NCI-H2171 (cell line): ENCODE data around the gene FXR2.

Experiments used
- DNase-seq: peaks from one replicate; lab custom pipeline; 2025; lab: John Stamatoyannopoulos, UW

Gene FXR2

DNA sequence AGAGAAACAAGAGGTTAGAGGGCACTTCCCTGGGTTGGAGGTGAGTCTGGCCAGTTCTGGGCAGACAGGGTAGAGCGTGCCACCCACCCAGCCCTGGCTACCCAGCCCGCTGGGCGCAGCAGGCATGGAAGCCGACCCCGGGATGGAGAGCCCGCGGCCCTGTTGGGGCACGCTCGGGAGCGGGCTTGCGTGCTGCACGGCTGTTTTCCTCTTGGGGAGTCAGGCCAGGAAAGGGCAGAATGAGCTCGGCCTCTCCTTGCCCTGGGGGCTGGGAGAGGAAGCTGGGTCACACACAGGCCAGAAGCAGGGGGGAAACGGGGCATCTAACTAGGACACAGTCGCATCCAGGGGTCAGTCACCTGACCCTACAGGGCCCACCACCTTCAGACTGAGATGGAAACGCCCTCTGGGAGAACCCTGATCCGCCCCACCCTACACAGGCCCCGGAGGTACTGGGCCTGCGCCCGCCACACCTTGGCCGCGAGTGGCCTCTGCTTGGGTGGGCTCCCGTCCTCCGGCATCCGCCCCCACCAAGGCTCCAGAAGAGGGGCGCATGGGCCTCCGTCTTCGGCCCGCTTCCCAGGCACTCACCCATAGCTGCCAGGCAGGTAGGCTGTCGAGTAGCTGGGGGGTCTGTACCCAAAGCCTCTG is 26.0 kb downstream of the FXR2 start:
- DNase-seq = no peak

DNA sequence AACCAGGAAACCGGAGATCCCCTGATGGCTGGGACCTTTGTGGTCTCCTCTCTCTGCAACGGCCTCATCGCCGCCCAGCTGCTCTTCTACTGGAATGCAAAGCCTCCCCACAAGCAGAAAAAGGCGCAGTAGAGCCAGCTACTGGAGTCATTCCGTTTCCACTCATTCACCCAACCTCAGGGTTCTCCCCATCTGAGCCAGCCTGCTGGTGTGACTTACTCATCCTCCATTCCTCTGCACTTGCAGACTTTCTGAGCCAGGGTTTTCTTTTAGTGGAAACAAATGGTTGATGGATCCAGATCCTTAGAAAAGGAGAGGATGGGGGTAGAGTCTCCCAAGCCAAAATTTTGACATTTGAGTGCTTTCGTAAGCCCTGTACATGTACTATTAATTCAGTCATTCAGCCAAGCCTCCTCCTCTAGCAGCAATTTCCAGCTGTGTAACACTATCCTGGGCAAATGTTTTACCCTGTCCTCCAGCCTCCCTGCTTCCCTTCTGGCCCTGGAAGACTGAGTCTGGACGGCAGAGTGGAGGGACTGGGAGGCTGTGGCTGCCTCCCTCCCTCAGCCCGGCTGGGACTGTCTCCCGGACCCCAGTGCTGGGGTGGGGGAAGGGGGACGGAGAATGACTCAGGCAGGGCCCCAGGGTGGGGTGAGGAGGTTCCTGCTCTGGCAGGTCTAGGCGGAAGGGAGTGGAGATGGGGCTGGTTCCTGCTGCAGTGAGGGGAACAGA is 27.1 kb downstream of the FXR2 start:
- DNase-seq = no peak

DNA sequence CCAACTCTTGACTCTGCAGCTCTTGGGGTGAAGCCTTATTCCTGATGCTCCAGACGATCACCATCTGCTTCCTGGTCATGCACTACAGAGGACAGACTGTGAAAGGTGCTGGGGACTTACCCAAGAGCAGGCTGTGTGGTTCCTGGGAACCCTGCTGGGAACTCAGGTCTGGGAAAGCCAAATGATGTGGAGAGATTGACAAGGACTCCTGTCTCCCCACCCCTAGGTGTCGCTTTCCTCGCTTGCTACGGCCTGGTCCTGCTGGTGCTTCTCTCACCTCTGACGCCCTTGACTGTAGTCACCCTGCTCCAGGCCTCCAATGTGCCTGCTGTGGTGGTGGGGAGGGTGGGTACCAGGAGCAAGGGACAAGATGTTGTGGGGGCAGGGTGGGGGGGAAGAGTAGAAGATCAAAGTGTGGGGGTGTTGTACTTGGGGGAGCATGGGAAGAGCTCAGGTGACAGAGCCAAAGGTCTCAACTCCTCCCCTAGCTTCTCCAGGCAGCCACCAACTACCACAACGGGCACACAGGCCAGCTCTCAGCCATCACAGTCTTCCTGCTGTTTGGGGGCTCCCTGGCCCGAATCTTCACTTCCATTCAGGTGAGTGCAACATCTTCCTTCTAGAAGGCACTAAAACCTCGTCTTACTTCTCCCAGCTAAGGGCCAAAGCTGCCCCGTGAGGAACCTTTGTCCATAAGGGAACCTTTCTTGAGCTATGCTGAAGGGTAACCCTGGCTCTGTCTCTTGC is 27.9 kb downstream of the FXR2 start:
- DNase-seq = no peak

DNA sequence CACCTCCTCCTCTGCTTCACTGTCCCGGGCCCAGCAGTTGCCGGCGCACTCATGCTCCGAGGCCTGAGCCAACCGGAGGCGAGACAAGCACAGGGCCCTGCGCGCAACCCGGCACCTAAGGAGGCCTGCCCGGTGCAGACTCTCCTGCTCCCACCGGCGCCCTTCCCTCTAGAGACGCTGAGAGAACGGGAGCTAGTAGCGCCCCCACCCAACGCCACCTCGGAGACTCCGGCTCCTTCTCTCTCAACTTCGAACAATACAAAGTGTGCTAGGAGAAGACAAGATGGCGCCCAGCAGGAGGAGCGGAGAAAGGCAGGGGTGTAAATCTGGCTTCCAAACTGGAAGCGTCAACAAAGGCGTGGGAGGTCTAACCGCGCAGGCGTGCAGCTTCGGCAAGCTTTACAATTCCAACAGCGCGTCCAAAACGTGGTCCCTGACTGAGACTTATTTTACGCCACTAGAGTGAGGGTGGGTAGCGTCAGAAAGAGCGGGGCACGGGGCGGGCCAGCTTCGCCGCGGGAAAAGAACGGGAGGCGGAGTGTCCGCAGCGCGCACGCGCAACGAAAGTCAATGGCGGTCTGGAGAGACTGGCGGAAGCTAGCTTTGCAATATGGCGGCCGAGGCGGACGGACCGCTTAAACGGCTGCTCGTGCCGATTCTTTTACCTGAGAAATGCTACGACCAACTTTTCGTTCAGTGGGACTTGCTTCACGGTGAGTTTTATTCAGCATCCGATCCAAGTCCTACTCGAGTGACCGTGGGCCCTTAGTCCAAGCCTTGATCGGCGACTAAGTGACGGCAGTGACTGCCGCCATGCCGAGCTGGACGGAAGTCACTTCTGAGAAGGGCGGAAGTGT is 31.2 kb downstream of the FXR2 start, which contains the start of gene MPDU1:
Gene MPDU1, plus strand, starts transcription at position 600 of the 857 bp plus-strand sequence. Its CDS starts 11 bp downstream, at position 611.
- DNase-seq = peak; percentile 95

DNA sequence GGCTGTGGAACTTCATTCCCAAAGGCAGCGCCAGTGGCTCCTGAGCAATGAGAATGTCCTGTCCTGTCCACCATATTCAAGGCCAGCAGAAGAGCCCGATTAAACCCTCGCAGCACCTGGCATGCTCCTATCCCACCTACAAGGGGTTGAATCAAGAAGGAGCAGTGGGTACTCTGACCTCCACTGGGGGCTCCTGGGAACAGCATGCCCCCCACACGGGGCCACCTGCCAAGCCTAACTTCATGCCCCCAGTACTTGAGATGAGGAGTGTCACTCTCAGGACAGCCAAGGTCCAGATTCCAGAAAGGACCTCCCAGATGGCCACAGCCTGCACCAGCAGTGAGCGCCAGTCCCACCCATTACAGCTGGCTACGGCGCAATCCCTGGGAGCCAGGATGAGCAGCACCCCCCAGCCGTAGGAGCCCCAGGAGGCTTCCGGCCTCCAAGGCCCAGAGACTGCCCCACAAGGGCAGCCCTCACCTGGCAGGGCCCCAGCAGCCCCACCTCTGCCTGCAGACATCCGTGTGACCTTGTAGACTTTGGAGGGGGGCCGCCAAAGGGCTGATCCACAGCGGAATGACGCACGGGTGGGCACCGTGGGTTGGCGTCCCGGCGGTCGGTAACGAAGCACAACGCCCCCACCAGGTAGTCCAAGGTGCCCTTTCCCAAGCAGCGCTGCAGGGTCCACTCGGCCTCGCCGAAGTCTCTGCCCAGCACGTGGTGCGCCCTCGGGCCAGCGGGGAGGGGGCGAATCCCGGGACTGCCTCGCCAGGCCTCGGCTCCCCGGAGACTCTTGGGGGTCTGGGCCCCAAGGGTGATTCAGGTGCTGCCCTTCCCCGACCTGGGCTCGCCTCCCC is 32.1 kb downstream of the FXR2 start:
- DNase-seq = no peak

DNA sequence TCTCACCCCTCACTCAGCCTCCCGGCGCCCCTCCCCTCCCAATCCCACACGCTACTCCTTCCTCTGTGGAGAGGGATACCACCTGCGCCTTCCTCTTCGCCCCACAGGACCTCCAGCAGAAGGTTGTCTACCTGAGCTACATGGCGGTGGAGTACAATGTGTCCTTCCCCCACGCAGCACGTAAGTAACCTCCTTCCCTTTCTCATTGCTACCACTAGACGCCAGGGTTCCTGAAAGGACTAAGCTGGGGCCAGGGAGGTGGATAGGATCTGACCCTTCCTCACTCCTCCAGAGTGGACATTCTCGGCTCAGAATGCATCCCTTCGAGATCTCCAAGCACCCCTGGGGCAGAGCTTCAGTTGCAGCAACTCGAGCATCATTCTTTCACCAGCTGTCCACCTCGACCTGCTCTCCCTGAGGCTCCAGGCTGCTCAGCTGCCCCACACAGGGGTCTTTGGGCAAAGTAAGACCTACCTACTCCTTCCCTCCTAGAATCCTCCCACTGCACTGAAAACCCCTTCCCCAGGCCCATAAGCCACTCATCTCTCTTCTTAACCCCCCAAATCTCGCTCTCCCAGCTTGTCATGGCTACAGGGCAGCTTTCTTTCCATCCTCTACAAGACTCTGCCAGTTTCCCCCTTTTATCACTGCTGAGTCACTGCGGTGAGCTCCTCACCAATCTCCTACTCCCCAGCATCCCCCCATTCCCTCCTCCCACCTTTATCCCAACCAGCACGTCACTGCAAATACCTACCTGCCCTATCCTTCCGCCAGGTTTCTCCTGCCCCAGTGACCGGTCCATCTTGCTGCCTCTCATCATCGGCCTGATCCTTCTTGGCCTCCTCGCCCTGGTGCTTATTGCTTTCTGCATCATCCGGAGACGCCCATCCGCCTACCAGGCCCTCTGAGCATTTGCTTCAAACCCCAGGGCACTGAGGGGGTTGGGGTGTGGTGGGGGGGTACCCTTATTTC is 33.8 kb downstream of the FXR2 start:
- DNase-seq = no peak

DNA sequence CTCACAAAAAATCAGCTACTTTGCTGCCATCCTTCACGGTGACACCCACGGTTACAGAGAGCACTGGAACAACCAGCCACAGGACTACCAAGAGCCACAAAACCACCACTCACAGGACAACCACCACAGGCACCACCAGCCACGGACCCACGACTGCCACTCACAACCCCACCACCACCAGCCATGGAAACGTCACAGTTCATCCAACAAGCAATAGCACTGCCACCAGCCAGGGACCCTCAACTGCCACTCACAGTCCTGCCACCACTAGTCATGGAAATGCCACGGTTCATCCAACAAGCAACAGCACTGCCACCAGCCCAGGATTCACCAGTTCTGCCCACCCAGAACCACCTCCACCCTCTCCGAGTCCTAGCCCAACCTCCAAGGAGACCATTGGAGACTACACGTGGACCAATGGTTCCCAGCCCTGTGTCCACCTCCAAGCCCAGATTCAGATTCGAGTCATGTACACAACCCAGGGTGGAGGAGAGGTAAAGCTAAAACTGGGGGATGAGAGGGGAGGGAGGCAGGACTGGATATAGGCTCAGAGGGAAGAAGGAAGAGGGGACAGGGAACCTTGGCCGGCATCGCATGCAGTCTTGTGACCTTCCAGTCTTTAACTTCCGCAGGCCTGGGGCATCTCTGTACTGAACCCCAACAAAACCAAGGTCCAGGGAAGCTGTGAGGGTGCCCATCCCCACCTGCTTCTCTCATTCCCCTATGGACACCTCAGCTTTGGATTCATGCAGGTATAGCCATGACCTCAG is 34.7 kb downstream of the FXR2 start:
- DNase-seq = no peak

DNA sequence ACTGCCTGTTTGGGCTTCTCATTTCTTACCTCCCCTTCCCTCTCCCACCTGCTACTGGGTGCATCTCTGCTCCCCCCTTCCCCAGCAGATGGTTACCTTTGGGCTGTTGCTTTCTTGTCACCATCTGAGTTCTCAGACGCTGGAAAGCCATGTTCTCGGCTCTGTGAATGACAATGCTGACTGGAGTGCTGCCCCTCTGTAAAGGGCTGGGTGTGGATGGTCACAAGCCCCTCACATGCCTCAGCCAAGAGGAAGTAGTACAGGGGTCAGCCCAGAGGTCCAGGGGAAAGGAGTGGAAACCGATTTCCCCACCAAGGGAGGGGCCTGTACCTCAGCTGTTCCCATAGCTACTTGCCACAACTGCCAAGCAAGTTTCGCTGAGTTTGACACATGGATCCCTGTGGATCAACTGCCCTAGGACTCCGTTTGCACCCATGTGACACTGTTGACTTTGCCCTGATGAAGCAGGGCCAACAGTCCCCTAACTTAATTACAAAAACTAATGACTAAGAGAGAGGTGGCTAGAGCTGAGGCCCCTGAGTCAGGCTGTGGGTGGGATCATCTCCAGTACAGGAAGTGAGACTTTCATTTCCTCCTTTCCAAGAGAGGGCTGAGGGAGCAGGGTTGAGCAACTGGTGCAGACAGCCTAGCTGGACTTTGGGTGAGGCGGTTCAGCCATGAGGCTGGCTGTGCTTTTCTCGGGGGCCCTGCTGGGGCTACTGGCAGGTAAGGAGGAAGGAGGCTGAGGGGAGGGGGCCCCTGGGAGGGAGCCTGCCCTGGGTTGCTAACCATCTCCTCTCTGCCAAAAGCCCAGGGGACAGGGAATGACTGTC is 35.5 kb downstream of the FXR2 start, which contains the start of gene CD68:
Gene CD68, plus strand, starts transcription at position 638 of the 833 bp plus-strand sequence. Its CDS starts 40 bp downstream, at position 678.
- no peak for DNase-seq

DNA sequence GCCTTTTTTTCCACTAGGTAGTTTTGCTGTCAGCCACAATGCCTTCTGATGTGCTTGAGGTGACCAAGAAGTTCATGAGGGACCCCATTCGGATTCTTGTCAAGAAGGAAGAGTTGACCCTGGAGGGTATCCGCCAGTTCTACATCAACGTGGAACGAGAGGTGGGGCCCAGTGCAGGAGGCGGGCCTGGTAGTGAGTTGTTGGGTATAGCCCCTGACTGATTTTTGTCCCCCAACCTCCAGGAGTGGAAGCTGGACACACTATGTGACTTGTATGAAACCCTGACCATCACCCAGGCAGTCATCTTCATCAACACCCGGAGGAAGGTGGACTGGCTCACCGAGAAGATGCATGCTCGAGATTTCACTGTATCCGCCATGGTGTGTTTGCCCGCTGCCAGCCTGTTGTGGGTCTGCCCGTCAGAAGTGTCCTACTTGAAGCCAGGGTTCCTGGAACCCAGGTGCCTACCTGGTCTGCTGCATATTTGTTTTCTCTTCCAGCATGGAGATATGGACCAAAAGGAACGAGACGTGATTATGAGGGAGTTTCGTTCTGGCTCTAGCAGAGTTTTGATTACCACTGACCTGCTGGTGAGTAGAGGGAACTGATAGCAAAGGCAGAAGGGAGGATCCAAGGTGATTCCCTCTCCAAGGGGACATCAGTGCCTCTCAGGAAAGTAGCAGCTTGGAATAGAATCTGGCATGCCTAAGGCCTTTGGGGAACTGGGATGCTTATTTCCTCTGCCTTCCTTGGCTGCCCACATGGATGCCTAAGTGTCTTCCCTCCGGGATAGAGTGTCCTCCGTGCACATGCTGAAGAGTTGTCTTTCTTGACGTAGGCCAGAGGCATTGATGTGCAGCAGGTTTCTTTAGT is 37.1 kb downstream of the FXR2 start:
- no peak for DNase-seq

DNA sequence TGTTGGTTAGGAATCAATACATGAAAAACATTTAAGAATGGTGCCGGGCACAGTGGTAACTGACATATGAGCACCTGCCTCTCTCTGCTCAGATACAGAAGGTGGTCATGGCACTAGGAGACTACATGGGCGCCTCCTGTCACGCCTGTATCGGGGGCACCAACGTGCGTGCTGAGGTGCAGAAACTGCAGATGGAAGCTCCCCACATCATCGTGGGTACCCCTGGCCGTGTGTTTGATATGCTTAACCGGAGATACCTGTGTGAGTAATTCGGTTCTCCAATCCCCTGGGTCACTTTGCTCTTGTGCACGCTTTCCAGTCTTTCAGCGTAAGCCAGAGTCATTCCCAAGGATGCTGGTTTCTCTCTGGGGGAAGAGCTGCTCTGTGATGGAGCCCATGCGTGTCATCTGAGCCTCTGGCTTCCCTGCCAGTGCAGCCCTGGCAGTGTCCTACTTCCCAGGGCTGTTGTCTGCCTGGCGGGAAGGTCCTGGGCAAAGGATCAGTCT is 38.2 kb downstream of the FXR2 start:
- DNase-seq = no peak

DNA sequence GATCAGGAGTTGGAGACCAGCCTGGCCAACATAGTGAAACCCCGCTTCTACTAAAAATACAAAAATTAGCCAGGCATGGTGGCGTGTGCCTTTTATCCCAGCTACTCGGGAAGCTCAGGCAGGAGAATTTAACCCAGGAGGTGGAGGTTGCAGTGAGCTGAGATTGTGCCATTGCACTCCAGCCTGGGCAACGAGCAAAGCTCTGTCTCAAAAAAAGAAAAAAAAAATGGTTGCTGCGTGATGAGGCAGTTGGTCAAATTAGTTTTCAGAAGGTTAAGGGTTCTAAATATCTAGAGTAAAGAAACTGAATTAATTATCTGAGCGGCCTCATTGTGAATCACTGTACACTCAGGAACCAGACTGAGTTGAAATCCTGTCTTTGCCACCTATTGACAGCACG is 38.7 kb downstream of the FXR2 start:
- DNase-seq = no peak

DNA sequence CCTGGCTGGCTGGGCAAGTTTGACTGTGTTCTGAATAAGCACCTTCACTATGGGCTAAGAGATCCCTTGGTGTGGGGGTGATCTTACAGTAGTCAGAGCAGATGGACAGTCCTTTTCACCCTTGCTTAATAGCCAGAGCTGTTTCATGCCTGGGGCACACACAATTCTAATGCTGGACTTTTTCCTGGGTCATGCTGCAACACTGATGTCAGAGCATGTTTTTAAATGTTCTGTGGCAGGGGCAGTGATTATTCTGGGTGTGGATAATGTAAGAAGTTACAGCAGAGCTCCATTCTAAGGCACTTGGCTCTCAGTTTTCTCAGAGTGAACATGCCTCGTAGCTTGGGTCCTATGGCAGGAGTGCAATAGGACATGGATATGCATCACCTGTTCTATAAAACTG is 39.2 kb downstream of the FXR2 start:
- no peak for DNase-seq

DNA sequence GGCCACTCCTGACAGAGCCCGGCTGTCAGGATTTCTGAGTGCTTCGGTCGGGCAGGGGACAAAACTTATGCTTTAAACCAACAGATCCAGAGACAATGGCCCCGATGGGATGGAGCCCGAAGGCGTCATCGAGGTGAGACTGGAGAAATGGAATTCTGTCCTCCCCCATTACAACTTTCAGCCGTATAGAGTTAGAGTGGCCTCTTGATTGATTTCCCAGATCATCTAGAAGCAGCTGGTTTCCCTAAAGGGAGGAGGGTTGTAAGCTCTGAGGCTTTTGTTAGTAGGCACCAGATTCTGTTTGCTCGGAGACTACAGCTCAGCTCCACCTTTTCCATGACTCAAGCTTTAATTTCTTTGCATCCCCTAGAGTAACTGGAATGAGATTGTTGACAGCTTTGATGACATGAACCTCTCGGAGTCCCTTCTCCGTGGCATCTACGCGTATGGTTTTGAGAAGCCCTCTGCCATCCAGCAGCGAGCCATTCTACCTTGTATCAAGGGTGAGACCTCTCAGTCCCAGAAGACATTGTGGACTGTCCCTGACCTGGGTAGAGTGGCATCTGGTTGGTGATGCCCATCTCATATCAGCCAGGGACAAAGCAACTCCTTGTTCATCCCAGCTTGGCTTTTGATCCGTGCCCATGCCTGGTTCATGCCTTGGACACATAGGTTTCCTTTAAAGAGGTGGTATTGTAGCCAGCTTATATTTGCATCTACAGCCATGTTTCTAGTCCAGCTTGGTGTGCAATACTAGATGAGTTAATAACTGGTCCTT is 40.3 kb downstream of the FXR2 start:
- DNase-seq = no peak

DNA sequence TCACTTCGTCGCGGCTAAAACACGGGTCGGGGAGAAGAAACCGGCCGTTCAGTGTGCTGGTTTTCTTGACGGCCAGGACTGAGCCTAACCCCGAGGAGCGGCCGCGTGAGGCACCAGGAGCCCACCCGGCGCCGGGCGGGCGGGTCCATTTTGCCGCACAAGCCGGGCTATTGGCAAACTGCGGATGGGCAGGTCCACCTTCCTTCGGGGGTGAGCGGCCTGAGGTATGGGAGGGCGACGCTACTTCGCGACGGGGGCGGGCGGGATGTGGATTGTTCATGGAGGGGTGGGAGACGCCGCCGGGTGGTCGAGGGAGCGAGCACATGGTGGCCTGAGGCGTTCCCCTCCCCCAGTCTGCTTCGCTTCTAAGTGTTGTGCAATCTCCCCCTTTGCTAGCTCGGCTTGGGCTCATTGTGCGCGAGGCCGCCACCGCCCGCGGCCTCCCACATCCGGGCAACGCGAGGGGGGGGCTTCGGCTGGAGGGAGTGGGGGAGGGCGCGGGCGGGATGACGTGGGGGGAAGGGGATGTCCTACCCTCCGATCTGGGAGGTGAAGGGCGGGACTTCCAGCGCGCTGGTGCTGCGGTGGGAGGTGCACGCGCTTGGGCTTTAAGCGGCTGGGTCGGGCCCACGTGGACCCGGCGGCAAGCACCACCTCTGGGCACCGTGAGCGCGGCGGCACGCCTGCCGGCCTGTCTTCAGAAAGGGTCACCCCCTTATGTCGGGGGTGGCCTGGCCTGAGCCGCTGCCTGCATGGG is 41.2 kb downstream of the FXR2 start:
- peak; percentile 80 for DNase-seq
